Measurements from ENCODE around the gene ABCC3. TPM values are rescaled to one million over a fixed set of nuclear protein-coding genes. Genes with fewer than 3 reads are reported as not detected.
"Not testable (repeated sequence)": the region's sequence is repeated elsewhere in the genome, so short reads cannot be mapped to it uniquely, and the experiment has no call there.

Gene ABCC3
- total RNA-seq, 1 donor from 2014 or later: 13.3 TPM

DNA sequence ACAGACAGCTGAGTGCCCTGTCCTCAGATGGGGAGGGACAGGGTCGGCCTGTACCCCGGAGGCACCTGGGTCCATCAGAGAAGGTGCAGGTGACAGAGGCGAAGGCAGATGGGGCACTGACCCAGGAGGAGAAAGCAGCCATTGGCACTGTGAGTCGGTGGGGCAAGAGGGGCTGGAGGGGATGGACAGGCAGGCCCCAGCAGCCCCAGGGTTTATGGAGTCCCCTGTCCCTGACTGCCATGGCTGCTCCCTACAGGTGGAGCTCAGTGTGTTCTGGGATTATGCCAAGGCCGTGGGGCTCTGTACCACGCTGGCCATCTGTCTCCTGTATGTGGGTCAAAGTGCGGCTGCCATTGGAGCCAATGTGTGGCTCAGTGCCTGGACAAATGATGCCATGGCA is 40.9 kb downstream of the ABCC3 start:
- Mint-ChIP-seq H3K4me1 (ENCODE audit: unreplicated experiment) (peaks cover 6% of the 10 kb centered on the region), H3K36me3 (no peaks in the 10 kb centered on the region), H3K9me3 (no peaks in the 10 kb centered on the region), H3K27me3 (no peaks in the 10 kb centered on the region), H3K4me3 (no peak overlapping the region), H3K27ac (no peak overlapping the region)
- TF ChIP-seq, protein P1, sequence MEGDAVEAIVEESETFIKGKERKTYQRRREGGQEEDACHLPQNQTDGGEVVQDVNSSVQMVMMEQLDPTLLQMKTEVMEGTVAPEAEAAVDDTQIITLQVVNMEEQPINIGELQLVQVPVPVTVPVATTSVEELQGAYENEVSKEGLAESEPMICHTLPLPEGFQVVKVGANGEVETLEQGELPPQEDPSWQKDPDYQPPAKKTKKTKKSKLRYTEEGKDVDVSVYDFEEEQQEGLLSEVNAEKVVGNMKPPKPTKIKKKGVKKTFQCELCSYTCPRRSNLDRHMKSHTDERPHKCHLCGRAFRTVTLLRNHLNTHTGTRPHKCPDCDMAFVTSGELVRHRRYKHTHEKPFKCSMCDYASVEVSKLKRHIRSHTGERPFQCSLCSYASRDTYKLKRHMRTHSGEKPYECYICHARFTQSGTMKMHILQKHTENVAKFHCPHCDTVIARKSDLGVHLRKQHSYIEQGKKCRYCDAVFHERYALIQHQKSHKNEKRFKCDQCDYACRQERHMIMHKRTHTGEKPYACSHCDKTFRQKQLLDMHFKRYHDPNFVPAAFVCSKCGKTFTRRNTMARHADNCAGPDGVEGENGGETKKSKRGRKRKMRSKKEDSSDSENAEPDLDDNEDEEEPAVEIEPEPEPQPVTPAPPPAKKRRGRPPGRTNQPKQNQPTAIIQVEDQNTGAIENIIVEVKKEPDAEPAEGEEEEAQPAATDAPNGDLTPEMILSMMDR (conservative IDR thresholded peaks at IDR 0.05): no peak
- DNase-seq (ENCODE audit: extremely low spot score, unreplicated experiment): no peak

DNA sequence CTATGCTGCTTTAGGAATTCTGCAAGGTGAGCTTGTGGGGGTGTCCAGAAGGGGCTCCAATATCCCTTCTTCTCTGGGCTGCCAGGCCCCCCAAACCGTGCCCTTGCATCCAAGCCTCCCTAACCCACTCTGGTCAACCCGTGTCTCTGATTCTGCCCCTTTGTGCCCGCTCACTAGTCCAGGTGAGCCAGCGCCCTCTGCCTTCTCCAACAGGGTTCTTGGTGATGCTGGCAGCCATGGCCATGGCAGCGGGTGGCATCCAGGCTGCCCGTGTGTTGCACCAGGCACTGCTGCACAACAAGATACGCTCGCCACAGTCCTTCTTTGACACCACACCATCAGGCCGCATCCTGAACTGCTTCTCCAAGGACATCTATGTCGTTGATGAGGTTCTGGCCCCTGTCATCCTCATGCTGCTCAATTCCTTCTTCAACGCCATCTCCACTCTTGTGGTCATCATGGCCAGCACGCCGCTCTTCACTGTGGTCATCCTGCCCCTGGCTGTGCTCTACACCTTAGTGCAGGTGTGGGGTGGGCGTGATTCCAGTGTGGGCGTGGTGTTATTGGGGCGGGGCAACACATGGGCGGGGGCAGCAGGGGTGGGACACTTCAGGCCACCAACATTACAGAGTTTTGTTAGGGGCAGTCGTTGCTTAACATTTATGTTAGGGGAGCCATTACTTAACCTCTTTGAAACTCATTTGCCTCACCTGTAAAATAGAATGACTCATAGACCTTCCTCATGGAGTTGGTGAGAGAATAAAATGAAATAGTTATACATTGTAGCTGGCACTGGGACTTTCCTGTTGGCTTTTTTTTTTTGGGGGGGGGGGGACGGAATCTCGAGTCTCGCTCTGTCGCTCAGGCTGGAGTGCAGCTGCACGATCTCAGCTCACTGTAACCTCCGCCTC is 41.6 kb downstream of the ABCC3 start:
- Mint-ChIP-seq H3K27me3 (peaks cover 3% of the 10 kb centered on the region), H3K4me3 (no peak overlapping the region), H3K27ac (no peak overlapping the region), H3K9me3 (no peaks in the 10 kb centered on the region), H3K4me1 (ENCODE audit: unreplicated experiment) (peaks cover 5% of the 10 kb centered on the region), H3K36me3 (no peaks in the 10 kb centered on the region)
- TF ChIP-seq, protein P1 (conservative IDR thresholded peaks at IDR 0.05): no peak
- no peak for DNase-seq (ENCODE audit: extremely low spot score, unreplicated experiment)

DNA sequence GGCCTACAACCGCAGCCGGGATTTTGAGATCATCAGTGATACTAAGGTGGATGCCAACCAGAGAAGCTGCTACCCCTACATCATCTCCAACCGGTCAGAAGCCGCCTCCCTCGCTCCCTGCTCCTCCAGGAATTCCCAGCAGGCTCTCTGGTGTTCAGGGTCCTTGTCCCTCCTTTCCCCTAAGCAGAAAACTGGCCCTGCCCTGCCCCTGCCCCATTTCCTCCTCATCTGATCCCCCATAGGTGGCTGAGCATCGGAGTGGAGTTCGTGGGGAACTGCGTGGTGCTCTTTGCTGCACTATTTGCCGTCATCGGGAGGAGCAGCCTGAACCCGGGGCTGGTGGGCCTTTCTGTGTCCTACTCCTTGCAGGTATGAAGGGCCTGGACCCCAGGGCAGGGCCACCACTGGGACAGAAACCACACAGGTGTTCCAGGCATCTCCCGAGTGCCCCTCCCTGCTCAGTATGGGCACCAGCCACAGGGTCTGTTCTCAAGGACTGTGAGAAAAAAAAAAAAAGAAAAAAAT is 43.2 kb downstream of the ABCC3 start:
- Mint-ChIP-seq H3K27me3 (peaks cover 5% of the 10 kb centered on the region), H3K36me3 (no peaks in the 10 kb centered on the region), H3K4me1 (ENCODE audit: unreplicated experiment) (peaks cover 16% of the 10 kb centered on the region), H3K9me3 (no peaks in the 10 kb centered on the region), H3K27ac (no peak overlapping the region), H3K4me3 (no peak overlapping the region)
- TF ChIP-seq, protein P1 (conservative IDR thresholded peaks at IDR 0.05): no peak
- DNase-seq (ENCODE audit: extremely low spot score, unreplicated experiment): no peak

DNA sequence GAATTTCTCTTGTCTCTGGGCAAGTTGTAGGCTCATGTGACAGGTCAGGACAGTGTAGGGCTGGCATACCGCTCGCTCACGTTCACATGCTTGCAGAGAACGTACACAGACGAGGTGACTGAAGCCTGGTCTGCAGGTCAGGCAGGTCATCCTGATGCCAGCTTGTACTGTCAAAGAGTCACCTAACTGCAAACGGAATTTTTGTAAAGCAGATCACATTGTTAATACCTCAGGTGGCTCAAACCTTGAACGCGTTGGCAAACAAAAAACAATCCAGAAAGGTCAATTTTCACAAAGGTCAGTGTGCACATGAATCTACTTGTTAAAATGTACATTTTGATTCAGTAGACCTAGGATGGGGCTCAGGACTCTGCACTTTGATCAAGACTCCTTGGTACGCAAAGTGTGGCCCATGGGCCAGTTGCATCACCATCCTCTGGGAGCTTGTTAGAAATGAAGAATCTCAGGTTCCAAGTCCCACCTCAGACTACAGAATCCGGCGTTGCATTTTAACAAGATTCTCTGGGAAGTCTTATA is 44.4 kb downstream of the ABCC3 start:
- Mint-ChIP-seq H3K36me3 (no peaks in the 10 kb centered on the region), H3K9me3 (no peaks in the 10 kb centered on the region), H3K4me3 (no peak overlapping the region), H3K4me1 (ENCODE audit: unreplicated experiment) (peaks cover 17% of the 10 kb centered on the region), H3K27ac (no peak overlapping the region), H3K27me3 (peaks cover 5% of the 10 kb centered on the region)
- TF ChIP-seq, protein P1 (conservative IDR thresholded peaks at IDR 0.05): no peak
- DNase-seq (ENCODE audit: extremely low spot score, unreplicated experiment): no peak

DNA sequence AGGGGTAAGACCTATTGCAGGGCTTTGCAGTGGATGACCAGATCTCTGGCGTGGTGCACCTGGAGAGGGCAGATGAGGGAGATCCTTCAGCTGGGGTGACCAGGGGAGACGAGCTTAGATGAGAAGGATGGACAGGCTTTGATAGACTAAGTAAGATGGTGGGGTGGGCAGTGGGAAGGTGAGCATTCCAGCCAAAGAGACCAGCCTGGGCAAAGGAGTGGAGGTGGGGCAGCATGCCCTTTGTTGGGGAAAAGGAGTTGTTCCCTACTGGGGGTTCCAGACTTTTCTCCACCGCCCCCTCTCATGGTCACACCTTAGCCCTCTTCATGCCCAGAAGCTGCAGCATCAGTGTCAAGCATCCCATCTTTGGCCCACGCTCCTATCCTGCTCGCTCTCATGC is 45.4 kb downstream of the ABCC3 start:
- H3K4me3 Mint-ChIP-seq: no peak overlapping the region
- no peak overlapping the region for H3K27ac Mint-ChIP-seq
- TF ChIP-seq, protein P1 (conservative IDR thresholded peaks at IDR 0.05): no peak
- H3K36me3 Mint-ChIP-seq: no peaks in the 10 kb centered on the region
- H3K4me1 Mint-ChIP-seq (ENCODE audit: unreplicated experiment): peaks cover 24% of the 10 kb centered on the region
- H3K9me3 Mint-ChIP-seq: no peaks in the 10 kb centered on the region
- H3K27me3 Mint-ChIP-seq: peaks cover 5% of the 10 kb centered on the region
- DNase-seq (ENCODE audit: extremely low spot score, unreplicated experiment): no peak

DNA sequence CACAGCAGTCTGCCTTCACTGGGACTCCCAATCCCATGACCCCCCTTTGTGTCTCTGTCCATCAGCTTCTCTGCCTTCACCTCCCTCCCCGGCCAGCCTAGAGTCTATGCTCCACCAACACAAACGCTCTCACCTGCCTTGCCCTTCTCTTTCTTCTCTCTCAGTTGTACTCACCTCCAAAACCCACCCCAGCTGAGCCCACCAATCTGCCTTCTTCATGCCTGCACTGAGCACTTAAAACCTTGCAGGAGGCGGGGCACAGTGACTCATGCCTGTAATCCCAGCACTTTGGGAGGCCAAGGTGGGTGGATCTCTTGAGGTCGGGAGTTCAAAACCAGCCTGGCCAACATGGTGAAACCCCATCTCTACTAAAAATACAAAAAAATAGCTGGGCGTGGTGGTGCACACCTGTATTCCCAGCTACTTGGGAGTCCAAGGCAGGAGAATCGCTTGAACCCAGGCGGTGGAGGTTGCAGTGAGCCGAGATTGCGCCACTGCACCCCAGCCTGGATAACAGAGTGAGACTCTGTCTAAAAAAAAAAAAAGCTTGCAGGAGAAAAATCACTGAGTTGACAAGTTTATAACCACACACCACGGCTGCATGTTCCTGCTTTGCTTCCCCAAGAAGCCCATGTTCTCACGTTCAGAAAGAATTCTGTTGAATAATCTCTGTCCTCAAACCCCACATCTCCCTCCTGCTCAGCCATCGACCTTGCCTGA is 46.0 kb downstream of the ABCC3 start:
- peak overlapping the region; percentile 24 for H3K27ac Mint-ChIP-seq
- peaks cover 24% of the 10 kb centered on the region for H3K4me1 Mint-ChIP-seq (ENCODE audit: unreplicated experiment)
- H3K4me3 Mint-ChIP-seq; H3K36me3 Mint-ChIP-seq; H3K27me3 Mint-ChIP-seq; H3K9me3 Mint-ChIP-seq; DNase-seq (ENCODE audit: extremely low spot score, unreplicated experiment): not testable (repeated sequence)
